Measurements from ENCODE around the gene CCDC40. TPM values are rescaled to one million over a fixed set of nuclear protein-coding genes. Genes with fewer than 3 reads are reported as not detected.
A peak's percentile ranks its signal among the peaks of the same experiment; 100 is the strongest.

The CCDC40 gene
- total RNA-seq, 2 experiments from 2014 or later, result 0.64 to 0.77 TPM

DNA sequence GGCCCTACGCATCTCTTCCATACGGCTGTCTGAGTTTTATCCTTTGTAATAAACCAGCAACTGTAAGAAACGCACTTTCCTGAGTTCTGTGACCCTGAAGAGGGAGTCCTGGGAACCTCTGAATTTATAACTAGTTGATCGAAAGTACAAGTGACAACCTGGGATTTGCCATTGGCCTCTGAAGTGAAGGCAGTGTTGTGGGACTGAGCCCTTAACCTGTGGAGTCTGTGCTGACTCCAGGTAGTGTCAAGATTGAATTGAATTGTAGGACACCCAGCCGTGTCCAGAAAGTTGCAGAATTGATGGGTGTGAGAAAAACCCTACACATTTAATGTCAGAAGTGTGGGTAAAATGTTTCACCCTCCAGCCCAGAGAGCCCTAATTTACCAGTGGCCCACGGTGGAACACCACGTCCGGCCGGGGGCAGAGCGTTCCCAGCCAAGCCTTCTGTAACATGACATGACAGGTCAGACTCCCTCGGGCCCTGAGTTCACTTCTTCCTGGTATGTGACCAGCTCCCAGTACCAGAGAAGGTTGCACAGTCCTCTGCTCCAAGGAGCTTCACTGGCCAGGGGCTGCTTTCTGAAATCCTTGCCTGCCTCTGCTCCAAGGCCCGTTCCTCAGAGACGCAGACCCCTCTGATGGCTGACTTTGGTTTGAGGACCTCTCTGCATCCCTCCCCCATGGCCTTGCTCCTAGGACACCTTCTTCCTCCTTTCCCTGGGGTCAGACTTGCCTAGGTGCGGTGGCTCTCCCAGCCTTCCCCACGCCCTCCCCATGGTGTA lies 66.4 kb downstream of the CCDC40 start:
- DNase-seq, result peak in 1 of 14 experiments; percentile 18
- Mint-ChIP-seq H3K4me1 (ENCODE audit: low read depth) (peaks cover 35% of the 10 kb centered on the region), H3K9me3 (no peaks in the 10 kb centered on the region), H3K36me3 (ENCODE audit: low read depth) (peaks cover 5% of the 10 kb centered on the region), H3K27me3 (no peaks in the 10 kb centered on the region), H3K4me3 (peak overlapping the region; percentile 93), H3K27ac (peak overlapping the region; percentile 84)
- no peak overlapping the region for H3K4me3 ChIP-seq (ENCODE audit: low read length)
- peaks cover 29% of the 10 kb centered on the region for H3K4me1 ChIP-seq (ENCODE audit: insufficient read depth, low read length)
- ATAC-seq (ENCODE audit: poor library complexity), result no peak
- POLR2A ChIA-PET, result no interaction called here
- no peaks in the 10 kb centered on the region for H3K9me3 ChIP-seq (ENCODE audit: control insufficient read depth in 1 of 2, insufficient read depth in 1 of 2, low read length in 2 of 2)
- CTCF ChIA-PET, result no interaction called here
- intact Hi-C loops (cut with DNase I, micrococcal nuclease), result loop anchor here (5.0 to 10.0 kb wide), 6 partner anchors 44 to 1992 kb away; partner anchors contain the start of genes CCDC40 (in 1 of the 2), EIF4A3 (in 1 of the 2), FASN (in 1 of the 2) and RPTOR (in 1 of the 2)
- no peaks in the 10 kb centered on the region for H3K27me3 ChIP-seq (ENCODE audit: control insufficient read depth in 1 of 2, insufficient read depth in 2 of 2, low read length in 2 of 2)
- TF ChIP-seq, protein P1, sequence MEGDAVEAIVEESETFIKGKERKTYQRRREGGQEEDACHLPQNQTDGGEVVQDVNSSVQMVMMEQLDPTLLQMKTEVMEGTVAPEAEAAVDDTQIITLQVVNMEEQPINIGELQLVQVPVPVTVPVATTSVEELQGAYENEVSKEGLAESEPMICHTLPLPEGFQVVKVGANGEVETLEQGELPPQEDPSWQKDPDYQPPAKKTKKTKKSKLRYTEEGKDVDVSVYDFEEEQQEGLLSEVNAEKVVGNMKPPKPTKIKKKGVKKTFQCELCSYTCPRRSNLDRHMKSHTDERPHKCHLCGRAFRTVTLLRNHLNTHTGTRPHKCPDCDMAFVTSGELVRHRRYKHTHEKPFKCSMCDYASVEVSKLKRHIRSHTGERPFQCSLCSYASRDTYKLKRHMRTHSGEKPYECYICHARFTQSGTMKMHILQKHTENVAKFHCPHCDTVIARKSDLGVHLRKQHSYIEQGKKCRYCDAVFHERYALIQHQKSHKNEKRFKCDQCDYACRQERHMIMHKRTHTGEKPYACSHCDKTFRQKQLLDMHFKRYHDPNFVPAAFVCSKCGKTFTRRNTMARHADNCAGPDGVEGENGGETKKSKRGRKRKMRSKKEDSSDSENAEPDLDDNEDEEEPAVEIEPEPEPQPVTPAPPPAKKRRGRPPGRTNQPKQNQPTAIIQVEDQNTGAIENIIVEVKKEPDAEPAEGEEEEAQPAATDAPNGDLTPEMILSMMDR (IDR thresholded peaks at IDR 0.05), result no peak
- no peak overlapping the region for H3K27ac ChIP-seq (ENCODE audit: low read depth in 1 of 2, low read length in 2 of 2)
- H3K36me3 ChIP-seq (ENCODE audit: insufficient read depth, low read length), result no peaks in the 10 kb centered on the region

GRCh38 chr17:80103449-80104085 lies 67.1 kb downstream of the CCDC40 start:
- ChIA-PET POLR2A (no interaction called here), CTCF (no interaction called here)
- Histone ChIP-seq H3K27ac (ENCODE audit: low read depth in 1 of 2, low read length in 2 of 2) (no peak overlapping the region), H3K4me3 (ENCODE audit: low read length) (no peak overlapping the region), H3K9me3 (ENCODE audit: control insufficient read depth in 1 of 2, insufficient read depth in 1 of 2, low read length in 2 of 2) (no peaks in the 10 kb centered on the region), H3K36me3 (ENCODE audit: insufficient read depth, low read length) (no peaks in the 10 kb centered on the region), H3K27me3 (ENCODE audit: control insufficient read depth in 1 of 2, insufficient read depth in 2 of 2, low read length in 2 of 2) (no peaks in the 10 kb centered on the region), H3K4me1 (ENCODE audit: insufficient read depth, low read length) (peaks cover 29% of the 10 kb centered on the region)
- intact Hi-C loops (cut with DNase I, micrococcal nuclease), result loop anchor here (5.0 to 10.0 kb wide), 6 partner anchors 44 to 1991 kb away; partner anchors contain the start of genes CCDC40 (in 1 of the 2), EIF4A3 (in 1 of the 2), FASN (in 1 of the 2) and RPTOR (in 1 of the 2)
- Mint-ChIP-seq H3K4me3 (peak overlapping the region; percentile 72), H3K36me3 (ENCODE audit: low read depth) (peaks cover 5% of the 10 kb centered on the region), H3K4me1 (ENCODE audit: low read depth) (peaks cover 35% of the 10 kb centered on the region), H3K27ac (no peak overlapping the region), H3K9me3 (no peaks in the 10 kb centered on the region), H3K27me3 (no peaks in the 10 kb centered on the region)
- no peak for ATAC-seq (ENCODE audit: poor library complexity)
- TF ChIP-seq, protein P1 (IDR thresholded peaks at IDR 0.05), result no peak
- DNase-seq, result peak in 1 of 14 experiments; percentile 21

- Histone ChIP-seq H3K27ac (ENCODE audit: low read depth in 1 of 2, low read length in 2 of 2) (no peak overlapping the region), H3K36me3 (ENCODE audit: insufficient read depth, low read length) (no peaks in the 10 kb centered on the region), H3K27me3 (ENCODE audit: control insufficient read depth in 1 of 2, insufficient read depth in 2 of 2, low read length in 2 of 2) (no peaks in the 10 kb centered on the region), H3K9me3 (ENCODE audit: control insufficient read depth in 1 of 2, insufficient read depth in 1 of 2, low read length in 2 of 2) (no peaks in the 10 kb centered on the region), H3K4me3 (ENCODE audit: low read length) (no peak overlapping the region), H3K4me1 (ENCODE audit: insufficient read depth, low read length) (peaks cover 29% of the 10 kb centered on the region)
- H3K27me3 Mint-ChIP-seq, result no peaks in the 10 kb centered on the region
- DNase-seq (peak in 1 of 14 experiments; percentile 21), ATAC-seq (ENCODE audit: poor library complexity) (no peak)
- no peaks in the 10 kb centered on the region for H3K9me3 Mint-ChIP-seq
- H3K36me3 Mint-ChIP-seq (ENCODE audit: low read depth), result peaks cover 5% of the 10 kb centered on the region
- peak overlapping the region; percentile 34 for H3K4me3 Mint-ChIP-seq
- no peak overlapping the region for H3K27ac Mint-ChIP-seq
- intact Hi-C loops (cut with DNase I, micrococcal nuclease), result loop anchor here (5.0 to 10.0 kb wide), 6 partner anchors 43 to 1990 kb away; partner anchors contain the start of genes CCDC40 (in 1 of the 2), EIF4A3 (in 1 of the 2), FASN (in 1 of the 2) and RPTOR (in 1 of the 2)
- peaks cover 34% of the 10 kb centered on the region for H3K4me1 Mint-ChIP-seq (ENCODE audit: low read depth)
- ChIA-PET POLR2A (no interaction called here), CTCF (no interaction called here)
- TF ChIP-seq, protein P1 (IDR thresholded peaks at IDR 0.05), result no peak
Measured at GRCh38 chr17:80104321-80104955, 68.0 kb downstream of the CCDC40 start.

All from CD4-positive, alpha-beta T cell (primary cell).